ENCODE measurements around the gene ARL14EP.
A peak's percentile ranks its signal among the peaks of the same experiment; 100 is the strongest.

ARL14EP gene

DNA sequence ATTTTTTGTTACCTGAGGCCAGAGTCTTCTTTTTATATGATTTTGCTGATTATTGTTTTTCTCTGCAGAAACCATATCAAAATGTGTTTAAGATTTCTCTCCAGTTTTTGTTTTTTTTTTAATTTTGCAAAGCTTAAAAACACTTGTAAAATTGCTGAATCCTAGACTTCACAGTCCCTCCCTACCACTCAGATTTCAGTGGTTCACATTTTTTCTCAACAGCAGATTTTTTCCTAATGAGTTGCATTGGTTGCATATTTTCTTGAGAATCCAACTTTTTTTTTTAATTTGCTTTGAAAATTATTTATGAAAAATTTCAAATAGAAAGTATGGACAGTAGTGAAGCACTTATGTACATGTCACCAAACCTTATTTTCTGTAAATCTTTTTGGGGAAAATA is 5.8 kb downstream of the ARL14EP start:
- FAIRE-seq, result no peak

DNA sequence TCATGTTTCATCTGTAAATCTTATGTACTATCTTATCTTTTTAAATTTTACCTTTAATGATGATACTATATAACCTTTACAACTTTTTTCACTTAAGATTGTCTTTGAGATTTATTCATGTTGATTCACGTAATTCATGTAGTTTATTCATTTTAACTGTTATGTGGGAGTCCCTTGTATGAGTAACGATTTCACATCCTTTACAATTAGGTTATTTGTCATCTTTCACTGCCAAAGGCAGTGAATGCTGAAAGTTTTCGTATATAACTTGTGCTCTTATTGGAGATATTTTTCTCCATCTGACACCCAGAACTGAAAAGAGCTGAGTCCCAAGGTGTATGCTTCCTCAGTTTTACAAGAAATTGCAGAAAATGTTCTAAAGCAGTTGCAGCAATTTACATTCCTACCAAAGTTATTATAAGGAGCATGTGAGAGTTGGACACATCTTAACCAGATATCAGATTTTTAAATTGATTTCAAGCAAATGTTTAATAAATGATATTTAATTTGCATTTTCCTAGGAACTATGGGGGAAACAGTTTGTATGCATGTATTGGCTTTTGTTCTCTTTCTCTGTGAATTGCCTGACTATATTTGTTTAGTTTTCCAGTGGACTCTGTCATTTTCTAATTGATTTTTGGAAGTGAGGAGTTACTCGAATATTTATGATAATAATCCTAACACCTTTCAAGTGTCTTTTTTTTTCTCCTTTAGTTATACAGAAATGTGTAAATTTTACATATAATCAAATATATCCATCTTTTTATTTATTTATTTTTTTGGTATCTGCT is 6.4 kb downstream of the ARL14EP start:
- FAIRE-seq, result no peak

GRCh38 chr11:30333405-30333804 is 10.5 kb downstream of the ARL14EP start:
- FAIRE-seq, result no peak

DNA sequence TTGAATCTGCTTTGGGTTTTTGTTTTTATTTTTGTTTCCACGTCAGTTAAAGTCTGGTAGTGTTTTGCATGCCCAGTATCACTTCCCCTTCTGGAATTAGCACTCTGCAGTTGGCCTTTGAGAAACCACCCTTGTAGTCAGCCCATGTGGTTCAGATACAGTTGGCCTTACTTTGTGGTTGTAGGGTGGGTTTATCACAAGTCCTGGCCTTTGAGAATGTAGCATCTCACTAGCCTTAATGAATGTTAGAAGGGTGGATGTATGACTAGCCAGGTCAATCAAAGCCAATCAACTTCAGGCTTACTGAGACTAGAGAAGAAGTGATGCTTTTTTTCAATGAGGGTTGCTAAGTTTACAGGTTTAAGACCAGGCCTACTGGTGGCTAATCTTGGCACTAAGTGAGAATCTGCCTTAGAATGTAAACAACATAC is 19.8 kb downstream of the ARL14EP start:
- no peak for FAIRE-seq

GRCh38 chr11:30344085-30344484 is 21.2 kb downstream of the ARL14EP start:
- FAIRE-seq, result no peak

DNA sequence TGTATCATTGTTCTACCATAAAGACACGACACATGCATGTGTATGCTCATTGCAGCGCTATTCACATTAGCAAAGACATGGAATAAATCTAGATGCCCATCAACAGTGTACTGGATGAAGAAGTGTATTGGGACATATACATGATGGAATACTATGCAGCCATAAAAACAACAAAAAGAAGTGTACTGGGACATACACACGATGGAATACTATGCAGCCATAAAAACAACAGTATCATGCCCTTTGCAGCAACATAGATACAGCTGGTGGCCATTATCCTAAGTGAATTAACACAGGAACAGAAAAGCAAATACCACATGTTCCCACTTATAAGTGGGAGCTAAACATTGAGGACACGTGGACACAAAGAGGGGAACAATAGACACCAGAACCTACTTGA is 22.7 kb downstream of the ARL14EP start:
- FAIRE-seq, result no peak

GRCh38 chr11:30346068-30346688 is 23.3 kb downstream of the ARL14EP start:
- peak; percentile 92 for FAIRE-seq

- no peak for FAIRE-seq
Measured at GRCh38 chr11:30348035-30348434, 25.1 kb downstream of the ARL14EP start.

GRCh38 chr11:30349885-30350284 is 27.0 kb downstream of the ARL14EP start:
- no peak for FAIRE-seq

GRCh38 chr11:30350384-30350783 is 27.5 kb downstream of the ARL14EP start:
- FAIRE-seq, result no peak

- FAIRE-seq, result no peak
Measured at GRCh38 chr11:30351061-30351460, 28.2 kb downstream of the ARL14EP start.

GRCh38 chr11:30356391-30356790 is 33.5 kb downstream of the ARL14EP start:
- FAIRE-seq, result no peak

GRCh38 chr11:30357872-30358271 is 35.0 kb downstream of the ARL14EP start:
- no peak for FAIRE-seq

DNA sequence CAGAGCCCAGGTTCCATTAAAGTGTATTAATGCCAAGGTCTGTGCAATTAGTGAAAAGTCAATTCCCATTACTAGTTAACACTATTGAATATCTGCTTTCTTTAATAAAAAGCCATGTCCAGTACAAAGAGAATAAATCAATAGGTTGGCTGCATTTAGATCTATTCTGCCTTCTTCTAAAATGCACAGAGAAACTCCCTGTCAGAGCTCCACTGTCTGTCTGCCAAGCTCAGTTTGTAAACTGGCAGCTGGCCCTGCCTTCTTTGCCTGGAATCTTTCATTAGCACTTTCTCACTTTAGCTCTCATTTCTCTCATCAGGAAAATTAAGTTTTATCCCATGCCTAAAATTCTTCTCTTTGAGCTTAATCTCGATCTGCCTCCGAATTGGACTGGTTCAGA is 35.6 kb downstream of the ARL14EP start:
- FAIRE-seq, result no peak

GRCh38 chr11:30360741-30361140 is 37.8 kb downstream of the ARL14EP start:
- FAIRE-seq, result no peak

DNA sequence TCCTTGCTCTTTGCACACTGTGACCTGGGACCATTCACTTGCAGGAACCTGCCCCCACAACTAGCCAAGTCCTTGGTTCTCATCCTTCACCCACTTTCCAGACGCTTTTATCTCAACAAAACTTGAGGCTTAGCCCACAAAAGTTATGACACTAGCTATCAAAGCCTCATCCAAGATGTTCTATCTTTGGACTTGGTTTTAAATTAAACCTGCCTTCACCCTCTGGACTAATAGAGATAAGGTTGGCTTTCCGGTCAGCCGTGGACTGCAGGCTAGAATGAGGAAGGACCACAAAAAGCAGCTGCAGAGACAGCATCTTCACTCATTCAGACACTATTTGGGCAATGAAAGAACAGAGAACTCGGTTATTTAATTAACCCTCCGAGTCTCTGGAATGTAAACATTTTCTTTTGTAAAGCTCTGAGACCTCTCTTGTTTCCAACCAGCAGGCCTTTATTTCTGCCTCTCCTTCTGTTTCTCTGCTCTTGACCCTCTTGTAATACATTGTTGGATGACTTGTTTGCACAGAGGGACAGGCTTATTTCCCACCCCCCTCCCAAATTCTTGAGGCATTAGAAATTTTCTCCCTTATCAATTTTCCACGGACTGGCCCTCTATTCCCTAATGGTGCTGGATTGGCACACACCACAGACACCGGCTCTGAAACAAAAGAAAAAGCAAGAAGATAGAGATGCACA is 41.4 kb downstream of the ARL14EP start:
- FAIRE-seq, result no peak

GRCh38 chr11:30364837-30365482 is 42.1 kb downstream of the ARL14EP start:
- no peak for FAIRE-seq

DNA sequence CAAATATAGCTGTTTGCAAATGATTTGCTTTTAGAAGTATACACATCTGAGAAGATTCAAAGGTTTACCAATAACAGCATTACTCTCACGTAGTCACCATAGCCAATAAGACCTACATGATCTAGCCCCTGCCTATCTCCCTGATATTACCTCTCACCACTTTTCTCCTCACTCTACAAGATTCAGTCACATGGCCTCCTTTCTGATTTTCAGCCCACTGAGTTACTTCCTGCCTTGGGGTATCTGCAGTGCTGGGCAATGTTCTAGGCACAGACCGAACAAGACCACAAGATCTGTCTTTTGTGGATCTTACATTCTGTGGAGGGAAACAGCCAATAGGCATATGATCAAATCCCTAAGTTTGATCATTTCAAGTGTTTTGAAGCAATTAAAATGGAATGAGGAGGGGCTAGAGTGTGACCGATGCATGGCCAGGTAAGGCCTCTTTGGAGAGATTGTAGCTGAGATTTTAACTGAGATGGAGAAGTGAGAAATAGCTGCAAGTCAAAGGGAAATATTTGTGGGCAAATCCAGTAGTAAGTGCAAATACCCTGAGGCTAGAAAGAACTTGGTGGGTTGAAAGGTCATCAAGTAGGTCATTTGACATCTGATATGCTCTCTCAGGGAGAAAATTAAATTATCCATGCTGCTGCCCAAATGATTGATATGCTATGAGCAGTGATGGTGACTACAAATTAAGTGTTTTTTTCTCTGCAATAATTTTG is 43.1 kb downstream of the ARL14EP start:
- no peak for FAIRE-seq

GRCh38 chr11:30368394-30368793 is 45.5 kb downstream of the ARL14EP start:
- no peak for FAIRE-seq

DNA sequence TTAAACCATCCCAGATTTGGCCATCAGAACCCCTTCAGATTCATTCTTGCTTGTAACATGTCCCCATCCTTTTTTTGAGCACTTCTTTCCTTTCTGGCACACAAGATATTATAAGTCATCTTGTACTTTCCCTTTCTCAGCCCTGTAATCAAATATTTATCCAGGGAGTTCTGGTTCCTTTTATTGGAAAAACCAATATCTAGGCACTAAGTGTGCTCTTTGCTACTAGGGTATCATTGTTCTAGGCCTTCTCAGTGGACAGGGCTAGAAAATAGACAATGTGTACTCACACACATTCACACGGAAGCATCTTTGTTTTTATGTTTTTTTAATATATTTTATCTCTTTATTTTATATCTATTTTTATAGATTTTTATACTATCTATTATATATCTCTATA is 47.3 kb downstream of the ARL14EP start:
- FAIRE-seq, result no peak

- FAIRE-seq, result no peak
Measured at GRCh38 chr11:30377347-30377746, 54.4 kb downstream of the ARL14EP start.

DNA sequence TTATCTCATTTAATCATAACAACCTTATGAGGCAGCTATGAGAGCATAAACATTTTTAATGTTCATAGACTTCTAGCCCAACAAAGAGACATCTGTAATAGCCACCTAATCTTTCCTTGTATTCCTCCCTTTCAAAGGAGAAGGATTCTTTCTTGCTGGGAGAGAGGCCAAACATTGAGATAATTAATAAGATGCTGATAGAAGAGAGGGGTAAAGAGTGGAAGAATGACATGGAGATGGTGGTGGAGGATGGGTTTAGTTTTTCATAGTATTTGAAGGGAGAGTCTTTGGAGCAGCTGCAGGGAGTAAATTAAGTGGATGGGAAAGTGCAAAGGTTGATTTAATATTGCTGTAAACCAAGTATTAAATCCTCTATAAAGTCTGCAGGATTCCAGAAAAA is 57.9 kb downstream of the ARL14EP start:
- FAIRE-seq, result no peak

DNA sequence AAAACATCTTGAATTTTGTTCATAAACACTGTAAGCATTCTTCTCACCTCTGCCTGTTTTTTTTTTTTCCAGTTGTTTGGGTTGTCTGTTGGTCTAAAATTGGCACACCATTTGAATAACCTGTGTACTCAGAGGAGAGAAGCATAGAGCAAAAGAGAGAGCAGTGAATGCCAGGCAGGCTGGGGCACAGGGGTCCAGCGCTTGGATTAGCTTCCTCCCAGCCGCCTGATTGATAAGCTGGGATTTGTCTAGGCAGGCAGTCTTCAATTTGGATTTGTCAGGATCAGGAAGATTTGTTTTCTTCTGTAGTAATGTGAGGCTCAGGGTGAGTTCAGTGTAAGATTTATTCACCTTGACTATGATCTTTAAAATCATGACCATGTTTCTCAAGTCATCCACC is 59.0 kb downstream of the ARL14EP start:
- no peak for FAIRE-seq
